ENCODE measurements around the gene MGAT1. TPM values are rescaled to one million over a fixed set of nuclear protein-coding genes. Genes with fewer than 3 reads are reported as not detected.

MGAT1 gene
- total RNA-seq, 1 experiment from 2014 or later: 72.7 TPM

GRCh38 chr5:180776376-180776775 lies 26.2 kb downstream of the MGAT1 start:
- H3K4me1 ChIP-seq (ENCODE audit: insufficient read depth, low read length): no peaks in the 10 kb centered on the region
- H3K9me3 ChIP-seq (ENCODE audit: control insufficient read depth, low read depth, low read length): no peaks in the 10 kb centered on the region
- H3K79me1 ChIP-seq (ENCODE audit: insufficient read depth, low read depth, low read length, poor library complexity, severe bottlenecking): no peaks in the 10 kb centered on the region
- H3K4ac ChIP-seq (ENCODE audit: low read depth, low read length): no peak overlapping the region
- Mint-ChIP-seq H3K4me3 (no peak overlapping the region), H3K27ac (no peak overlapping the region), H3K9me3 (peaks cover 29% of the 10 kb centered on the region in 2 experiments), H3K36me3 (ENCODE audit: insufficient read depth in 1 of 3, low read depth in 3 of 3) (peaks cover 5 to 23% (median 16%) of the 10 kb centered on the region in 3 experiments), H3K4me1 (peaks cover 3 to 4% of the 10 kb centered on the region in 2 experiments; a peak in 3 of 4 replicates), H3K27me3 (ENCODE audit: low read depth) (peaks cover 4% of the 10 kb centered on the region)
- no peak overlapping the region for H2BK120ac ChIP-seq (ENCODE audit: low read depth, low read length, poor library complexity, severe bottlenecking)
- no peak for TF ChIP-seq CTCF (conservative IDR thresholded peaks at IDR 0.05)
- H4K91ac ChIP-seq (ENCODE audit: insufficient read length, low read depth, low read length): no peak overlapping the region
- no peaks in the 10 kb centered on the region for H3K27me3 ChIP-seq (ENCODE audit: insufficient read depth, low read length)
- H3K23ac ChIP-seq (ENCODE audit: insufficient read length, low read depth, low read length): no peak overlapping the region
- H2AK5ac ChIP-seq (ENCODE audit: insufficient read length, low read length): no peak overlapping the region
- H4K8ac ChIP-seq (replicated peaks; ENCODE audit: insufficient read length, low read depth, low read length): no peak overlapping the region
- H3K4me2 ChIP-seq (ENCODE audit: insufficient read depth, insufficient read length, low read length): no peak overlapping the region
- H3K9ac ChIP-seq (ENCODE audit: extremely low read depth, insufficient read length, low read length): no peak overlapping the region
- H2BK20ac ChIP-seq (ENCODE audit: low read depth, low read length, poor library complexity, severe bottlenecking): no peak overlapping the region
- H3K18ac ChIP-seq (ENCODE audit: insufficient read length, low read depth, low read length): no peak overlapping the region
- no peaks in the 10 kb centered on the region for H3K23me2 ChIP-seq (ENCODE audit: insufficient read length, low read depth, low read length, poor library complexity, severe bottlenecking)
- no peak overlapping the region for H3K27ac ChIP-seq (ENCODE audit: insufficient read length, low read depth, low read length)
- no CpG with 5 or more reads among the region's 1 CpG for WGBS (ENCODE audit: extremely low coverage, insufficient read length, low lambda C conversion rate)
- H3T11ph ChIP-seq (ENCODE audit: low read length): no peak overlapping the region
- no peak overlapping the region for H3K56ac ChIP-seq (ENCODE audit: insufficient read length, low read depth, low read length)
- H2BK5ac ChIP-seq (ENCODE audit: insufficient read length, low read length): no peak overlapping the region
- no peaks in the 10 kb centered on the region for H3K79me2 ChIP-seq (ENCODE audit: insufficient read depth, low read length)
- H4K5ac ChIP-seq (ENCODE audit: insufficient read length, low read depth, low read length): no peak overlapping the region
- H2BK12ac ChIP-seq (ENCODE audit: insufficient read length, low read depth, low read length): no peak overlapping the region
- H2BK15ac ChIP-seq (ENCODE audit: low read depth, low read length): no peak overlapping the region
- H2AFZ ChIP-seq (ENCODE audit: low read length): no peak overlapping the region
- no peak overlapping the region for H3K14ac ChIP-seq (ENCODE audit: insufficient read depth, low read length)
- H4K20me1 ChIP-seq (ENCODE audit: control insufficient read depth, insufficient read depth, insufficient read length): no peaks in the 10 kb centered on the region
- DNase-seq: no peak
